GM19025 (cell line): ENCODE results near the gene ARFGAP1.

ENCODE experiments used
- ATAC-seq: cut with Tn5 transposase; IDR thresholded peaks from one replicate; pipeline ENCODE4 v1.9.1; 2021; ENCODE audit warnings: mild to moderate bottlenecking, low read depth, moderate library complexity; ENCODE audit not compliant: unreplicated experiment

Gene ARFGAP1

GRCh38 chr20:63317061-63317460, 44.4 kb downstream of the ARFGAP1 start:
- ATAC-seq = no peak

GRCh38 chr20:63317601-63318291, 45.1 kb downstream of the ARFGAP1 start:
- ATAC-seq = no peak

- ATAC-seq = no peak
Measured at GRCh38 chr20:63318391-63319163, 46.0 kb downstream of the ARFGAP1 start.

- no peak for ATAC-seq
Measured at GRCh38 chr20:63319164-63320040, 46.8 kb downstream of the ARFGAP1 start.

DNA sequence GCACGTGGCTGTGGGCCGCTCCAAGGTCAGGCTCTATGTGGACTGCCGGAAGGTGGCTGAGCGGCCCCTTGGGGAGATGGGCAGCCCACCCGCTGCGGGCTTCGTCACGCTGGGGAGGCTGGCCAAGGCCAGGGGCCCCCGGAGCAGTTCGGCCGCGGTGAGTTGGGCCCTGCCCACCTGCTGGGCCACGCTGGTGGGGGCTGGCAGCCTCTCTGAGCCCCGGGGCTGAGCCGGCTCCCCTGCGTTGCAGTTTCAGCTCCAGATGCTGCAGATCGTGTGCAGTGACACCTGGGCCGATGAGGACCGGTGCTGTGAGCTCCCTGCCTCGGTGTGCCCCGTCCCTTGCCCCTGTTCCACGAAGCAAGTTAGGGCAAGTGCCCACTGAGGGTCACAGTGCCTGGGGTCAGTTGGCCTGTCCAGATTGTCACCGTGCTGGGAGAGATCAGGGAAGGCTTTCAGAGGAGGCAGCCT, 47.5 kb downstream of the ARFGAP1 start:
- ATAC-seq = no peak

GRCh38 chr20:63320616-63321147, 48.1 kb downstream of the ARFGAP1 start:
- ATAC-seq = no peak

GRCh38 chr20:63321148-63321831, 48.7 kb downstream of the ARFGAP1 start:
- ATAC-seq = no peak

GRCh38 chr20:63322146-63322932, 49.7 kb downstream of the ARFGAP1 start:
- ATAC-seq = no peak

- ATAC-seq = no peak
Measured at GRCh38 chr20:63322933-63323273, 50.3 kb downstream of the ARFGAP1 start.

DNA sequence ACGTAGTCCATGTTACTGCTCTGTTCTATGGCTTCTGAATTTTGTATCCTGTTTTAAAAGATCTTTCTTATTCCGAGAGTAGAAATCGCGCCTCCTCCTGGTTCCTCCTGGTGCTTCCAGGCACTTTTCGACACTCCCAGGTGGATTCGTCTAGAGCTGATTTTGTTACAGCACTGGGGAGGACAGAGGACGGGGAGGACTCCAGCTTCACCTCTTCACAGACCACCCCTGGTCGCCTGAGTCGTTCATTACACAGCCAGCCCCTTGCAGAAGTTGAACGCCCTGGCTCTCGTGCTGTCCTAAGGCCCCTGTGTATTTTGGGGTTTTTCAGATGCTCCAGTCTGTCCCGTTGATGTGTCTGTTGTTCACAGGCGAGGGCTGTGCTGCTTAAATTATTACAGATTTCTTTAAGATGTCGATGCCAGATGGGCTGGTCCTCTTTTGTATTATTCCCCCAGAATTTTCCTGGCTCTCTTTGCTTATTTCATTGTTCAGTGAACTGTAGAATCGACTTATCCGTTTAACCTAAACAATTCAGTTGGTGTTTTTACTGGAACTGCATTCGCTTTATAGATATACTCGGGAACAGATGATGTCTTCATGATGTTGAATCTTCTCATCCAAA, 50.9 kb downstream of the ARFGAP1 start:
- ATAC-seq = no peak

GRCh38 chr20:63325021-63325471, 52.4 kb downstream of the ARFGAP1 start:
- no peak for ATAC-seq

DNA sequence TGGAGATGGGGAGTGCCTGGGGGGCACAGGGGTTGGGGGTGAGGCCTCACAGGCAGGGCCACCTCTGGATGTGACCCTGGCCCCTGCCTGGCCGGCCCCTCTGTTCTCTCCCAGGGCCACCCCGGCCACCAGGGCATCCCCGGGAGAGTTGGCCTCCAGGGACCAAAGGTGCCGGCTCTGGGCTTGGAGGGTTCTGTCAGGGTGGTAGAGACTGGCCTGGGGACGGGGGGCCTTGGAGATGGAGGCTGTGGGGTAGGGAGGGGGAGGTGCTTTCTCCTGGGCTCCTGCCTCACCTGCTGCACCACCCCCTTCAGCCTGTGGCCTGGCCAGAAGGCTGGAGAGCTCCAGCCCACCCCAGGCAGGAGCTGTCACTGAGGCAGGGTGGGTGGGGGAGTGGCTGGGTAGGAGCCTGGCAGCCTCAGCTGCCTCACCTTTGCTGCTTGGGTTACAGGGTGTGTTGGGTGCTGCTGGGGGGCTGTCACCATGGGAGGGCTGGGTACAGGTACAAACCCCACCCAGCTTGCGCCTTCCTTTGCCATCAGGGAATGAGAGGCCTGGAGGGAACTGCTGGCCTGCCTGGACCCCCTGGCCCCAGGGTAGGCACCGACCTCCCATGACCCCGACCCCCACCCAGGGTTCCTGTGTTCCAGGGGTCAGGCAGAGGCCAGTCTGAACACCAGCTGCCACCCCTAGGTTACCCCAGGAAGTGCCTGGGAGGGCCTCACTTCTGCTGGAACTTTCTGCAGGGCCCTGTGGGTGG, 53.1 kb downstream of the ARFGAP1 start:
- ATAC-seq = no peak

DNA sequence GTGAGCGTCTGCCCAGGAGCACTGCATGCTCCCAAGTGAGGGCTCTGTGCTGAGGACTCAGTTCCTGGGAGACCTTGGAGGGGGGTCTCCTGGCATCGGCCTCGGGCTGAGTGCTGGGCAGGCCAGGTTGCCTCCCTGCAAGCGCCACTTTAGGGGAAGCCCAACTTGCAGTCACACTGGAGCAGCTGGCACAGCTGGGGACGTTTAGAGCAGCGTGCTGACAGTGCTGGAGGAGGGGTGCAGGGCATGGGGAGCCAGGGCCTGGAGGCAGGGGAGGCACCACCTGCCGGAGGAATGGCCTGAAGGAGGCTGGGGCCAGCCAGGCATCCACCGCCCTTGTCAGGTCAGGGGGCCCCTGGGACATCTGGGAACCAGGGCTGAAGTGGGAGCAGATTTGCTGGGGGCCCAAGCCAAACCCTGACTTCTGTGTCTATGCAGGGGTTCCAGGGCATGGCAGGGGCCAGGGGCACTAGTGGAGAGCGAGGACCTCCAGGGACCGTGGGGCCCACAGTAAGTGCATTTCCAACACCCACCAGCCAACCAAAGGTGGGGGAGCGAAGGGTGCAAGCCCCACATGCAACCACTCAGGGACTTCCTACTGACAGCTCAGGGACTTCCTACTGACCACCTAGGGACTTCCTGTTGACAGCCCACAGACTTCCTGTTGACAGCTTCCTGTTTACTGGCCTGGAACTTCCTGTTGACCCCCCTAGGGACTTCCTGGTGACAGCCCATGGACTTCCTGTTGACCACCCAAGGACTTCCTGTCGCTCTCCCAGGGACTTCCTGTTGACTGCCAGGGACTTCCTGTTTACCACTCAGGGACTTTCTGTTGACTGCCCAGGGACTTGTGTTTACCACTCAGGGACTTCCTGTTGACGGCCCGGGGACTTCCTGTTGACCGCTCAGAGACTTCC, 54.0 kb downstream of the ARFGAP1 start:
- no peak for ATAC-seq

GRCh38 chr20:63327231-63327745, 54.7 kb downstream of the ARFGAP1 start:
- ATAC-seq = no peak

GRCh38 chr20:63328026-63328700, 55.5 kb downstream of the ARFGAP1 start:
- ATAC-seq = no peak

DNA sequence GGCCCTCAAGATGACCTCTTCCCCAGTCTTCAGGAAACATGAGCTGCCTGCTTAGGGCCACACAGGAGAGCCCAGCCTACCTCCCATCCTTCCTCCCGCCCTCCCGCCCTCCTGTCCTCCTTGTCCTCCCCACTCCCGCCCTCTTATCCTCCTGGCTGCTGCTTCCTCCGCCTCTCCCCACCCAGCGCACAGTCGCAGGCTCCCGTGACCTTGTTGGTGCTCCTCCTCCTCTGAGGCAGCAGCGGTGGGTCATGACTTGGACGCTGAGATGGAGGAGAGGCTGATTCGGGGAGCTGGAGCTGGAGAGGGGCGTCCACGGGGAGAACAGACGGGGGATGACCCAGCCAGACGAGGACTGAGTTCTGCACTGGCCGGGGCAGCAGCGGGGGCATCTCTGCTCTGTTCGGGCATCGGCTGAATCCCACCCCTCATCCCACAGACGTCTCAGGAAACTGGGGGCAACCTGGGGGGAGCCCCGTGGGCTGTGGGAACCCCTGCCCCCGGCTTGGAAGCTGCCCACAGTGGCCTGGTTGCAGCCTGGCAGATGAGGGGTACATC, 56.2 kb downstream of the ARFGAP1 start:
- ATAC-seq = no peak
